GM19193 (cell line): Measurements from ENCODE around the gene TMEM175.

Experiments used
- POLR2A ChIP-seq: IDR thresholded peaks from 4 replicates; pipeline ENCODE4 v1.6.1; 2011; ENCODE audit not compliant: insufficient read depth, insufficient read length; ENCODE audit errors: extremely low read depth

The TMEM175 gene

DNA sequence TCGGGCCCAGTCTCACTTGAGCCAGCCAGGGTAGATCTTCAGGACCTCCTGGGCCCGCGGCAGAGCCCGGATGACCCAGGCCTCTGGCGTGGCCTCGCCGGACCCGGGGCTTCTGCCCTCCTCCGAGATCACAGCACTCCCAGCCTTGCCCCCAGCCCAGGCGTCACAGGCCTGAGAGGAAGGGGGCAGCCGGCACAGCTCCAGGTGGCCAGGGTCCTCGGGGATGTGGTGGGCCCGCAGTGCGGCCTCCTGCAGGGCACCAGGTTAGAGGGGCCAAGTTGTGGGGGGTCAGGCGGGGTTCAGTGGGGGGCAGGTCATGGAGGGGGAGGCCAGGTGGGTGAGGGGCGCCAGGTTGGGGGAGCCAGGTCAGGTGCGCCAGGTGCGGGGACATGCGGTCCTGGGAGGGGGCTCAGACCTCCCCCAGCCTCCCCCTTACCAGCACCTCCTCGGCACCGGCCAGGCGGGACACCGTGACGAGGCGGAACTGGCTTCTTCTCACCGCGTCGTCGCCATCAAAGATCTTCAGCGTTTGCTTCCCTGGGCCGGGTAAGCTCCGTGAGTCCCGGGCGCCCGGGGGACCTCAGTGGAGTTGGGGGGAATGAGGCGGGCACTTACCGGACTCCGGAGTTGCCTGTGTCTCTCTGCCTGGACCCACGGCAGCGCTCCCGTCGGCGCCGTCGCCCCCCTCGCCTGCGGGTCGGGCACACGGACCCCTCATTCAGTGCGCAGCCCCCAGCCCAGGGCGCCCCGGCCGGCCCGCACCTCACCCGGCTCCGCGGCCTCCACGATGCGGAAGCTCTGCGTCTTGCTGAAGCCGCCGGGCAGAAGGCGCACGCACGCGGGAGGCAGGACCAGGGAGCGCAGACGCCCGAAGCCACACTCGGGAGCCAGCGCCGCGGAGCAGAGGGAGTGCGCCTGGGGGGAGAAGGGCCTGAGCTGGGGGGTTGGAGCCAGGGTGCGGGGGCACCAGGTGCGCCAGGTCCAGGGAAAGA is 35.1 kb downstream of the TMEM175 start:
- TF ChIP-seq POLR2A = no peak

- no peak for TF ChIP-seq POLR2A
Observed at GRCh38 chr4:968221-968620, 36.0 kb downstream of the TMEM175 start.

DNA sequence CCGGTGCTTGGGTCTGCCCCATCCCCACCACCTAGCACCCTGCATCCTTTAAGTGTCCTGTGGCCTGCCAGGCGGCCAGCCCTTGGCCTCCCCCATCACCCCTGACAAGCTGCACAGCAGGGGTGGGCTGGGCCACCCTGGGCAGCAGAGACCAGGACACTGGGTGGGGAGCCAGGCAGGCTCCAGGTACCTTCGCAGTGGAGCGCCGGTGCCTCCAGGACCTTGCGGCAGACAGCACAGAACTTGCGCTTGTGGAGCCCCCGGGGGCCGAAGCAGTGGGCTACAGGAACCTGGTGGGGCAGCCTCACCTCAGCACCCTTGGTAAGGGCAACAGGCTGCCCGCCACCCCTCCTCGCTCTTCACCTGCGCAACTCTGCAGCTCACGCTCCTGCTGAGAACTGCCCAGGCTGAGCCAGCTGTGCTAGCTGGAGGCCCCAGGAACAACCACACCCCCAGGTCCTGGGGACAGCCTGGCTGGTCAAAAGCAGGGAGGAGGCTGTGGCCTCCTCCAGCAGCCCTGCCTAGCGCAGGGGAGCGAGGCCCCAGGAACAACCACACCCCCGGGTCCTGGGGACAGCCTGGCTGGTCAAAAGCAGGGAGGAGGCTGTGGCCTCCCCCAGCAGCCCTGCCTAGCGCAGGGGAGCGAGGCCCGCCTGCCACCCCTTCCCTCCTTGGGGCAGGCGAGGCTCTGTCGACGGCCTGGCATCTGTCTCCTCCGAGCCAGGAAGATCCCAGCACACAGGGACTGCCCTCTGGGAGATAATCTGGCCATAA is 36.5 kb downstream of the TMEM175 start:
- no peak for TF ChIP-seq POLR2A

GRCh38 chr4:970046-970745 is 37.9 kb downstream of the TMEM175 start:
- TF ChIP-seq POLR2A = no peak

- no peak for TF ChIP-seq POLR2A
Observed at GRCh38 chr4:970854-971520, 38.7 kb downstream of the TMEM175 start.

GRCh38 chr4:971666-972500 is 39.6 kb downstream of the TMEM175 start:
- TF ChIP-seq POLR2A = no peak

DNA sequence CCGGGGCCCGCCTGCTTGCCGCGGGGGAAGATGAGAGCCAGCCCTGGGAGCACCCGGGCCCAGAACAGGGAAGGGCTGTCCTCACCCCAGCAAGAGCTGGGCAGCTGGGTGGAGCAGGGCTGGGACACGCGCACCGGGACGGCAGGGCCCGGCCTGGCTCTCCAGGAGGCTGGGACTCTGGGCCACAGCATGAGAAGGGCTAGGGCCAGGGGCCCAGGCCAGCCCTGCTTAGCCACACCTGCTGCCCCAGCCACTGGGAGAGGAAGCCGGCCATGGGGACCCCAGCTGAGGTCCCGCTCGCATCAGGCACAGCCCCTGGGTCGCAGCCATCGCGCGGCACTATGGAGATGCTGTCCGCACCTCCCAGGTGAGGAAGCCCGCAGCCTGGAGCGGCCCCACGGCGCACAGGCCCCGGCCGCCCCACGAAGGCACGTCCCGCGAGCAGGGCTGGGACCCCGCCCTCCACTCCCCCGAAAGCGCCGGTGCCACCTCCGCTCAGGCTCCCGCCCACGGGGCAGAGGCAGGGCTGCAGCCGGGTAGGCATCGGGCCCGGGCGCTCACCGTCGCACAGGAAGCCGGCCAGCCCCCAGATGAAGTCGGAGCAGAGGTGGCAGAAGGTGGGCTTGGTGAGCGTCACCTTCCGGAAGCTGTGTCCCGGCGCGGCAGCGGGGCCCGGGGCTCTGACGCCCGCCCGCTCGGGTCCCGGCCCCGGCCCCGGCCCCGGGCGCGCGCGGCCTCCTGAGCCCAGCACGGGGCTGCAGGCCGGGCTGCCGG is 40.6 kb downstream of the TMEM175 start:
- no peak for TF ChIP-seq POLR2A

GRCh38 chr4:973431-974397 is 41.5 kb downstream of the TMEM175 start, which contains the start of gene DGKQ:
Gene DGKQ, minus strand, starts transcription at chr4:973569. Its CDS starts 87 bp downstream, at chr4:973482.
- peak; percentile 42 for TF ChIP-seq POLR2A

GRCh38 chr4:974668-975067 is 42.4 kb downstream of the TMEM175 start:
- TF ChIP-seq POLR2A = no peak

- TF ChIP-seq POLR2A = no peak
Observed at GRCh38 chr4:978957-979701, 46.9 kb downstream of the TMEM175 start.

DNA sequence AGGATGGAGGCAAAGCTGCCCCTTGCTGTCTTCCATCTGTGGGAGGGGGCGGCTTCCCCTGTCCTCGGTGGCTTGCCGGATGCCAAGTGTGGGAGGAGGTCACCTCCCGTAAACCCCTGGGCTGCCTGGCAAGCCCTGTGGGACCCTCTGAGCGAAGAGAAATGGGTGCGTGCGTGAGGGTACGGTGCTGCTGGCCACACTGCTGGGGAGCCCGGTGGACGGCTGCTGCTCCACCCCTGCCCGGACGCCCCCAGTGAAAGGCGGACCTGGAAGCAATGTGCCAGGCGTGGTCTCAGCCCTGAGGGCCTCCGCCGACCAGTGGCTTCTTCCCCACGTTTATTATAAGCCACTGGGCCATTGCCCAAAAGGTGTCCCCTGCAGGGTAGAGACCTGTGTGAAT is 50.0 kb downstream of the TMEM175 start:
- TF ChIP-seq POLR2A = no peak
